GM21786 (cell line): ENCODE data around the gene HSPB9.
"Not testable (repeated sequence)": the region's sequence is repeated elsewhere in the genome, so short reads cannot be mapped to it uniquely, and the experiment has no call there.

Experiments used
- ATAC-seq: cut with Tn5 transposase; IDR thresholded peaks from one replicate; pipeline ENCODE4 v1.9.1; 2021; ENCODE audit not compliant: unreplicated experiment

Gene HSPB9

DNA sequence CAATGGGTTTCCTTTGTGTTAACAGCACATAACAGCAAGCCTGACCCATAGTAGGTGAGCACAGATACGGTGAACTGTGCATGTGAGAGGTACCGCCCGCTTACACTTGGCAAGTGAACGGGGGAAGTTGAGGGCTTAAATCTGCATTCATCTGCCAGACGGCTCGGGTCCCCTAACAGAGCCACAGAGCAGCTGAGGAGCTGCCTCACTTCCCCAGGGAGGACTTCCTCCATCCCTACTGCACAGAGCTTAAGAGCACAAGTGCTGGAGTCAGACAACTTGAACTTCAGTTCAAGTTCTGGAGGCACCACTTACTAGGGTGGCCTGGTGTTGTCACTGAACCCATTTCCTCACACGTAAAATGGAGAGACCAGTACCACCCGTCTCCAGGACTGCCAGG, 18.8 kb downstream of the HSPB9 start:
- no peak for ATAC-seq

DNA sequence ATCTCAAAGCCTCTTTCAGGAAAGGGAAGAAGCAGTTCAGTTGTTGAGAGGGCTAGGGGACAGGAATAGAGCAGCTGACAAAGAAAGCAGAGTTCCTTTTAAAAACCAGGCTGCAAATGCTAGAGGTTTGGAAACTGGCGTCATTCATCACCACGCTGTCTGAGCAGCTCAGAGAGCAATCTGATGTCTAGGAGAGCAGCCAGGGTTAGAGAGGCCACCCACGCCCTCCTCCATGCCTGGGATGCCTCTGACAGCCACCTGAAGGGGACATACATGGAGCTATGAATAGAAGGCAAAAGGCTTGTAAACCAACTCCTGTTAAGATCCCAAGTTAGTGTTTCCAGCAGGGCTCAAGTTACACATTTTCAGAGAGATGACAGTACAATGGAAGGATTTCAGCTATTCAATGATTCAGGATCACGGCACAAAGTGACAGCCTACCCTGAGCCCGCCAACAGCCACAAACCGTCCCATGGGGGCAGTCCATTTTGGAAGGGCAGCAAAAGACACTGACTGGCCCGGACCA, 19.8 kb downstream of the HSPB9 start:
- ATAC-seq = no peak

DNA sequence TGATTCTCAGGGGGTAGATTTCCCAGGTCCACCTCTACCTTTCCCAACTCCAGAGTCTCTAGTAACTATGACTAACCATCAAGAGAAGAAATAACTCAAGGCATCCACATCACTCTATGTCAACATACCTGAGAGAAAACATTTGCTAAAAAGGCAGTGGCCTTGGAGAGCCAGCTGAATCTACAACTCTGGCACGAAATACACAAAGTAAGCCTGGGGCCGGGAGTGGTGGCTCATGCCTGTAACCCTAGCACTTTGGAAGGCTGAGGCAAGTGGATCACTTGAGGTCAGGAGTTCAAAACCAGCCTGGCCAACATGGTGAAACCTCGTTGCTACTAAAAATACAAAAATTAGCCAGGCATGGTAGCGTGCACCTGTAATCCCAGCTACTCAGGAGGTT, 20.5 kb downstream of the HSPB9 start:
- not testable (repeated sequence) for ATAC-seq

- ATAC-seq = no peak
Measured at GRCh38 chr17:42146911-42147607, 24.5 kb downstream of the HSPB9 start.

DNA sequence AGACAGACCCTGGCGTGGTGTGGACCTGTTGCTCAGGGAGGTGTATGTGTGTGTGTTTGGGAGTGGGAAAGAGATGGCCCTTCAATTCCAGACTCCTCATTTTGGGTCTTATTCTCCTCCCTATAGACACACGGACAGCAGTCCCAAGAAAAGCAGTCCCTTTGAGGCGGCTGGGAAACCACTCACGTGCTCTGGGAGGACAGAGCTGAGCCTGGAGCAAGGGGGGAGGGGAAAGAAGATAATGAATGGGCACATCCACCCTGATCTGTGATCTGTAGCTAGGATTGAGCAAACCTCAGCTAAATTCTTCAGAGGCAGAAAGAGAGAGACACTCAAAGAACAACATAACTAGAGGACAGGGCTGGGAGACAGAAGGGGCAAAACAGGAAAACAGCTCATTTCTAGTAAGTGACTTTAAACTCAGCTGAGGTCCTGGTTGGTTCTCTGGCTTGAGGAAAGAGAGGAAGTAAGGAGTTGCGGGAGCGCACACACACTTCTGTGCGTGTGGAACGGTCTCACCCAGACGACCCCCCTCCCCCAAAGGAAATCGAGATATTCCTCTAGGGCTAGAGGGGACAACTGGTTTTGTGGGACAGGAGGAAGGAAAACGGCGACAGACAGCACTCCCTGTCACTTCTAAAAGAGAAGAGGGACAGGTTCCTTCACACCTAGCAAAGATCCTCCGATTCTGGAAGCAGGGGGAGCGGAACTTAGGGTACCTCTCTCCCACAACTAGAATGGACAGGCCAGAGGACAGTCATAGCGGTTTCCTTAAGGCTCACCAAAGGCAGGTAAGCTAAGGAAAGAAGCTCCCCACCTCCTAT, 31.5 kb downstream of the HSPB9 start:
- no peak for ATAC-seq

DNA sequence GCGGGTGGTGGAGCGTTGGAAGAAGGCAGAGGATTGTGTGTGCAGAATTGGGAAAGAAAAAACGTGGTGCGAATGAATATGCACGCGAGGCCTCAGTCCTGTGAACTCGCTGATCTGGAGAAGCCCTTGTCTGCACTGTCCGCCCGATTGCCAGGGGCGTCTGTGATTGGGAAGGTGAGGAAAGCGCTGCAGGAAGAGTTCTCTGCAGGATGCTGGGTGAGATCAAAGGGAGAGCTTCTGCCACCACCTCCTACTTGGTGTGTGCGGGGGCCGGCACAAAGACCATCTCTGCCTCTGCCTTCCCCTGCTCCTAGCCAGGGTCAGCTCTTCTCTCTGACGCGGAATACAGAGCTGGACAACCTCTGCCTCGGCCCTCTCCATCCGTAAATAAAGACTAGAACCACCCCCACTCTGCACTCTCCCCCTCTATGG, 33.0 kb downstream of the HSPB9 start:
- no peak for ATAC-seq

DNA sequence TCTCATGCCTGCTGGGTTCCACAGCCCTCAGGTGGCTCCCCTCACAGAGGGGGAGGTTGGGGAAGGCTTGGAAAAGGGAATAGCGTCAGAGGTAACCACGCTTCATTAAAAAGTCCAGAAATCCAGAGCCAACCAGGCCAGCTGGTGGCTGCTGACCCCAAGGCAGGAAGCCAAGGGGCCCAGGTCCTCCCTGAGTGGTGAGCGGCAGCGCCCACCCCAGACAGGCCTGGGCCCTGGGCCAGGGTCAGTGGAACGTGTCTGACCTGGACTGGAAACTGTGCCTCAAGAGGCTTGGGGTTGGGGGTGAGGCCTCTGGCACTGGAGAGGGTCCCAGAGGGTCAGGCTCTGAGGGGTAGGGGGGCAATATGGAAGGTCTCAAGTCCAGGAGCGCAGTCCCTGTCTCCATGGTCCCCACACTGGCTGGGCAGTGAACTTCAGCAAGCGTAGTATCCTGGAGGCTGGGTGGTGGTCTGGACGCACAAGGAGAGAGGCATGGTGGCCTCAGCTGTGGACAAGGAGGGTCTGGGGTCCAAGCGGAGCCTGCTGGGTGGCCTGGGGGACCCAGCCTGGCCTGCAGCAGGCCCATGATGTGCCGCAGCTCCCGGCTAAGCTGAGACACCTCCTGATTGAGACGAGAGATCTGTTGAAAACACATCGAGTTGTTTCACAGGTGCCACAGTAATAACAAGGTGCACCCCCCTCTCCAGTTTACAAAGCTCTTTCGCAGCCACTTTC, 37.4 kb downstream of the HSPB9 start:
- ATAC-seq = no peak

DNA sequence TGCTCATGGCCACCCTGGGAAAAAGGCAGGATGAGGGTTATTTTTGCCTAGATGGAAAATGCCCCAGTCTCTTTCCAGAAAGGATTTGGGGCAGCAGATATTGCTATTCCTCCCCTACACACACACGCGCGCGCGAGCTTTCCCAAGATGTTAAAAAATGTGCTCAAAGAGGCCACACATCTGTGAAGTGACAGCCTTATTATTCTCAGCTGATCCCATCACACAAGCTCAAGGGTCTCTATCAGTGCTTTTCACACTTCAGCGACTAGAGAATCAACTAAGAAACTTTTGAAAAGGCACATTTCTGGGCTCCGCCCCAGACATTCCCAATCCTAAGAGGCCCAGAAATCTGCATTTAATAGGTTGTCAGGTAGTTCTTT, 37.9 kb downstream of the HSPB9 start:
- no peak for ATAC-seq

DNA sequence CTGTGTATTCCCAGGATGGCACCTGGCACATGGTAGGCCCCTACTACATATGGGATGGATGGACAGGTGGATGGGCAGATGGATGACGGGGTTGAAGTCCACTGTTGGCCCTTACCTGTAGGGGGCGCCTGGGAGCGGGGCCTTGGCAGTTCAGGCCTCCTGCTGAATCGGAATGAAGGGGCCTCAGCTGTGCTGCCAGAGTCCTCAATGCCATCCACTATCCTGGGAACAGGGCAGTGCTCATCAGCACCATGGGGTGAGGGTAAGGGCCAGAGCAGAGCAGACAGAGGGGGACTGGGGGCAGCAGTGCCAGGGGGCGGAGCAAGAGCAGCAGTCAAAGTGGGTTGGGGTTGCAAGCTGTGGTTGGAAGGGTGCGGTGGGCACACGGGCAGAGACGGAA, 40.5 kb downstream of the HSPB9 start:
- no peak for ATAC-seq

DNA sequence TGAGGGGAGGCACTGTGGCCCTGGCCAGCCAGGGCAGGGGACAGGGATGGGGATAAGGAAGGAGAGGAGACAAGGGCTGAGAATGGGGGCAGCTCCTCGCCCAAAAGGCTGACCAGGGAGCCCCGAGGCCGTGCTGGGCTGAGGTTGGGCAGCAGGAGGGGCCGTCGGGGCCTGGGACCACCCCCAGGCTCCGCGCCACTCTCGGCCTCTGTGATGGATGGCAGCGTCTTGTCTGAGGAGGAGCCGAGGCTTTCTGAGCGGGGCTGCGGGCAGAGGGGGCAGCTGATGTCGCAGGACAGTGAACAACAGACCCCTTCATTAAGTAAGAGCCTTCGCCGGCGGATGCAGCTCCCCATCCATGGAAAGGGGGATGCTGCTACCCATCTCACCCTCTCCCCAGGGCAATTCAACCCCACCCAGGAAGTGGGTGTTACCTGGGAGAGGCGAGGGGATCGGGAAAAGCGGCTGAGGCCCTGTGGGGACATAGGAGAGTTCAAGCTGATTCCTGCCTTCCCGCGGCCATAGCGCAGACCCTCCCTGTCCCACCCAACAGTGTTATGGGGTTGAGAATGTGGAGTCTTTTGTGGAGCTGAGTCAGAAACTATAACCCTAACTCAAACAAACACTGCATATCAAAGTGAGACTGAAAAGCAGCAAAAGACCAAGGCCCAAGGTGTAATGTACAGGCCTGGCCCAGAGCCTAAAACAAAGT, 41.2 kb downstream of the HSPB9 start:
- no peak for ATAC-seq

DNA sequence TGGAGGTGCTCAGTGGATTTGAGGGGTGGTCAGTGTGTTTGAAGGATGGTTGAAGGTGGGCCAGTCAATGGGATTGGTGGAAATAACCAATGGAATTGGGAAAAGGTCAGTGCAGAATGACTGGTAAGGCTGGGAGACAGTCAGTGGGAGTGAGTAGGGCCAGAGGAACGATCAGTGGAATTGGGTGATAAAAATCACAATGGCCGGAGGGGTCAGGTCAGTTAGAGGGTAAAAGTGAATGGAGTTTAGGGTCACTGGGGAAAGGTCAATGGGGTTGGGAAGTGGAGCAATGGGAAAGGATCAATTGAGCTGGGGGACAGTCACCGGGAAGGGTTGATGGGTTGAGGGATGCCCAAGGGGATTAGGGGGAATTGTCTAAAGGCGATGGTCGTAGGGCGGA, 43.1 kb downstream of the HSPB9 start:
- no peak for ATAC-seq

- no peak for ATAC-seq
Measured at GRCh38 chr17:42166196-42166763, 43.7 kb downstream of the HSPB9 start.

- no peak for ATAC-seq
Measured at GRCh38 chr17:42167807-42168206, 45.2 kb downstream of the HSPB9 start.

- ATAC-seq = no peak
Measured at GRCh38 chr17:42169351-42169750, 46.7 kb downstream of the HSPB9 start.

DNA sequence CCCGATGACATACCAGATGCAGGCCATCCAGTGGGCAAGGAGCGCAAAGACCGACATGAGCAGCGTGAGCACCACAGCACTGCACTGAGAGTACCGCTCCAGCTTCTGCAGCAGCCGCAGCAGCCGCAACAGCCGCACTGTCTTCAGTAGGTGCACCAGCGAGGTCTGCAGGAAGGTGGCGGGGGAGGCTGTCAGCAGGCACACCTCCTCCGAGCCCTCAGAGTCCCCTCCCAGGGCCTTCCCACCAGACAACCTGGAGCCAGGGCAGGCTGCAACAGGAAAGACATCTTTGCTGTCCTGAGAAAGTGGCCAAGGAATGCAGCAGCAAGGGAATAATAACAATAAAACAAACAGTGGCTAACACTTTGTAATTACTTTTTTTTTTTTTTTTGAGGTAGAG, 49.2 kb downstream of the HSPB9 start:
- ATAC-seq = no peak
